CD4-positive, alpha-beta T cell (primary cell): ENCODE results near the gene PEAK3. TPM values are rescaled to one million over a fixed set of nuclear protein-coding genes. Genes with fewer than 3 reads are reported as not detected.

ENCODE experiments used
- ATAC-seq: fragments of 200-7000 bp; cut with Tn5 transposase; one replicate; pipeline ENCODE4 v1.10.0; 2022; ENCODE audit warnings: mild to moderate bottlenecking; ENCODE audit not compliant: poor library complexity
- CTCF ChIA-PET: fragments of 350-600 bp; sonication (Branson Sonifier 250); formaldehyde crosslinking; loops from one replicate; lab custom pipeline; 2021; ENCODE audit warnings: antibody characterized with exemption, inconsistent platforms; lab: Charles Lee
- POLR2A ChIA-PET: fragments of 350-600 bp; sonication (Branson Sonifier 250); formaldehyde crosslinking; loops from one replicate; lab custom pipeline; 2021; ENCODE audit warnings: antibody characterized with exemption, inconsistent platforms; lab: Charles Lee
- DNase-seq, 14 experiments: peaks; one replicate each; pipeline ENCODE4 v3.0.0-alpha.2; 2013 to 2020; ENCODE audit warnings: mixed read lengths in 2 of 14
- H3K27ac ChIP-seq, 2 donors: one replicate each; pipeline versions ENCODE4 v1.5.1 to v1.7.0; 2013; ENCODE audit warnings: low read length in 2 of 2, low read depth in 1 of 2, mild to moderate bottlenecking in 1 of 2
- H3K27me3 ChIP-seq, 2 experiments: 1 replicate in 1 of 2; 2 replicates in 1 of 2; pipeline versions ENCODE4 v1.6.1 to v1.7.0; 2013; ENCODE audit warnings: low read length in 2 of 2, control low read depth in 1 of 2, mild to moderate bottlenecking in 1 of 2, moderate library complexity in 1 of 2; ENCODE audit not compliant: insufficient read depth in 2 of 2, control insufficient read depth in 1 of 2
- H3K36me3 ChIP-seq: one replicate; pipeline ENCODE4 v1.6.1; 2013; ENCODE audit warnings: low read length, control low read depth; ENCODE audit not compliant: insufficient read depth
- H3K4me1 ChIP-seq: one replicate; pipeline ENCODE4 v1.6.1; 2013; ENCODE audit warnings: low read length, control low read depth; ENCODE audit not compliant: insufficient read depth
- H3K4me3 ChIP-seq: one replicate; pipeline ENCODE4 v1.5.1; 2013; ENCODE audit warnings: mild to moderate bottlenecking, low read length, moderate library complexity
- H3K9me3 ChIP-seq, 2 experiments: 1 replicate in 1 of 2; 2 replicates in 1 of 2; pipeline versions ENCODE4 v1.6.1 to v1.7.0; 2013; ENCODE audit warnings: low read length in 2 of 2, mild to moderate bottlenecking in 2 of 2, control low read depth in 1 of 2, moderate library complexity in 1 of 2; ENCODE audit not compliant: control insufficient read depth in 1 of 2, insufficient read depth in 1 of 2
- H3K27ac Mint-ChIP-seq: one replicate; pipeline ENCODE4 v1.8.0; 2020; ENCODE audit warnings: mixed read lengths
- H3K27me3 Mint-ChIP-seq: one replicate; pipeline ENCODE4 v1.8.0; 2021; ENCODE audit warnings: mixed read lengths
- H3K36me3 Mint-ChIP-seq: one replicate; pipeline ENCODE4 v1.8.0; 2021; ENCODE audit warnings: low read depth, mixed read lengths
- H3K4me1 Mint-ChIP-seq: one replicate; pipeline ENCODE4 v1.8.0; 2021; ENCODE audit warnings: low read depth, mixed read lengths
- H3K4me3 Mint-ChIP-seq: one replicate; pipeline ENCODE4 v1.8.0; 2020; ENCODE audit warnings: mild to moderate bottlenecking, mixed read lengths
- H3K9me3 Mint-ChIP-seq: one replicate; pipeline ENCODE4 v1.8.0; 2020; ENCODE audit warnings: mixed read lengths
- CTCF ChIP-seq: fragments of 200-600 bp; IDR thresholded peaks from one replicate; pipeline ENCODE4 v1.8.0; 2022; ENCODE audit warnings: antibody characterized with exemption, mild to moderate bottlenecking
- intact Hi-C, 2 experiments: fragments of 100-400 bp; cut with DNase I in 1 of 2; cut with micrococcal nuclease in 1 of 2; formaldehyde crosslinking; loops; one replicate each; pipeline versions ENCODE4 v1.15.1 to v1.9.0; 2023 to 2025; cut with DNase I, micrococcal nuclease
- total RNA-seq, 174 experiments: library from RNA in 2 of 174; stranded (reverse) in 2 of 174; gene quantifications; one replicate each; pipeline ENCODE4 v1.2.3 and lab custom pipeline; 2021 to 2026

PEAK3 gene
- total RNA-seq, 2 experiments from 2014 or later, result not detected

GRCh38 chr19:2315818-2316353 is 33.9 kb upstream of the PEAK3 start:
- intact Hi-C loops, result loop anchor here in 1 of 2 experiments (2.0 to 5.0 kb wide), 2 partner anchors 39 to 159 kb away; no protein-coding TSS in a partner anchor
- Mint-ChIP-seq H3K27me3 (peaks cover 30% of the 10 kb centered on the region), H3K4me1 (no peaks in the 10 kb centered on the region), H3K36me3 (no peaks in the 10 kb centered on the region), H3K27ac (no peak overlapping the region), H3K9me3 (peaks cover 6% of the 10 kb centered on the region), H3K4me3 (no peak overlapping the region)
- Histone ChIP-seq H3K4me1 (peaks cover 8% of the 10 kb centered on the region), H3K36me3 (peaks cover under 1% of the 10 kb centered on the region), H3K4me3 (no peak overlapping the region), H3K27me3 (peaks cover 21 to 23% of the 10 kb centered on the region in 2 experiments), H3K27ac (no peak overlapping the region), H3K9me3 (peaks cover 16 to 25% of the 10 kb centered on the region in 2 experiments)
- ATAC-seq (no peak), DNase-seq (peak in 4 of 14 experiments; percentile 31 to 68 (median 48))
- POLR2A ChIA-PET, result interaction anchor here (1.3 kb wide), 1 partner anchor 12 kb away, joined by 3 read pairs; the partner anchor contains the start of gene LSM7
- CTCF ChIA-PET, result no interaction called here
- TF ChIP-seq CTCF, result peak; percentile 4

DNA sequence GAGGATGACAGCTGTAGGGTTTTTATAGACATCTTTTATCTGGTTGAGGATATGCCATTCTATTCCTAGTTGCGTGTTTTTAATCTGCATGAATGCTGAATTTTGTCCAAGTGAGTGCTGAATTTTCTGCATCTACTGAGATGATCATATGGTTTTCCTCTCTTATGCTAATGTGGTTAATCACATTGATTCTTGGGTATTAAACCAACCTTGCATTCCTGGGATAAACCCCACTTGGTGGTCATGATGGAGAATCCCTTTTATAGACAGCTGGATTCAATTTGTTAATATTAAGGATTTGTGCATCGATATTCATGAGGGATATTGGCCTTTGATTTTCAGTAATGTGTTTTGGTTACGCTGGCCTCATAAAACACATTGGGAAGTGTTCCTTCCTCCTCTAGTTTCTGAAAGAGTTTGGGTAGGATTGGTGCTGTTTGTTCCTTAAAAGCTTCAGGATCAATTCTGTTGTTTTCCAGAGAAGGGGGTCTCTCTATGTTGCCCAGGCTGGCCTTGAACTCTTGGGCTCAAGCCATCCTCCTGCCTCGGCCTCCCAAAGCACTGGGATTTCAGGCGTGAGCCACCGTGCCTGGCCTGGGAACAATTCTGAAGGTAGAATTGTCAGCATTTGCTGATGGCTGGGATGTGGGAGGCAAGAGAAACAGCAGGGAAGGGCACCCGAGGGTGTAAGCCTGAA is 33.3 kb upstream of the PEAK3 start:
- no peak overlapping the region for H3K4me3 ChIP-seq
- H3K27ac ChIP-seq, result no peak overlapping the region
- H3K36me3 ChIP-seq, result no peaks in the 10 kb centered on the region
- peaks cover 16 to 26% of the 10 kb centered on the region in 2 experiments for H3K9me3 ChIP-seq
- Mint-ChIP-seq H3K27me3 (peaks cover 36% of the 10 kb centered on the region), H3K4me1 (no peaks in the 10 kb centered on the region), H3K36me3 (no peaks in the 10 kb centered on the region), H3K9me3 (peaks cover 6% of the 10 kb centered on the region), H3K4me3 (no peak overlapping the region), H3K27ac (no peak overlapping the region)
- no peak for ATAC-seq
- peaks cover 23 to 29% of the 10 kb centered on the region in 2 experiments for H3K27me3 ChIP-seq
- DNase-seq, result no peak
- ChIA-PET POLR2A (interaction anchor here (1.3 kb wide), 1 partner anchor 13 kb away, joined by 3 read pairs; the partner anchor contains the start of gene LSM7), CTCF (no interaction called here)
- TF ChIP-seq CTCF, result no peak
- intact Hi-C loops, result loop anchor here in 1 of 2 experiments (5.0 kb wide), 1 partner anchor 38 kb away; no protein-coding TSS in a partner anchor
- peaks cover 8% of the 10 kb centered on the region for H3K4me1 ChIP-seq

- intact Hi-C loops, result no loop called here
- H3K27me3 Mint-ChIP-seq, result peaks cover 57% of the 10 kb centered on the region
Measured at GRCh38 chr19:2312820-2313501, 31.0 kb upstream of the PEAK3 start.

More at GRCh38 chr19:2312820-2313501, 31.0 kb upstream of the PEAK3 start:
- peaks cover 13% of the 10 kb centered on the region for H3K4me1 ChIP-seq
- no peaks in the 10 kb centered on the region for H3K36me3 ChIP-seq
- ATAC-seq, result no peak
- no peak overlapping the region for H3K27ac ChIP-seq
- no peak overlapping the region for H3K4me3 Mint-ChIP-seq
- no peak overlapping the region for H3K4me3 ChIP-seq
- peaks cover 16 to 37% of the 10 kb centered on the region in 2 experiments for H3K9me3 ChIP-seq
- no peak overlapping the region for H3K27ac Mint-ChIP-seq
- no peak for DNase-seq
- ChIA-PET CTCF (no interaction called here), POLR2A (no interaction called here)
- peaks cover 5% of the 10 kb centered on the region for H3K4me1 Mint-ChIP-seq
- H3K36me3 Mint-ChIP-seq, result no peaks in the 10 kb centered on the region
- peaks cover 6% of the 10 kb centered on the region for H3K9me3 Mint-ChIP-seq
- TF ChIP-seq CTCF, result no peak
- peaks cover 39 to 49% of the 10 kb centered on the region in 2 experiments for H3K27me3 ChIP-seq
